Neural crest cell (in vitro differentiated cells): ENCODE results near the gene IKZF2. TPM values are rescaled to one million over a fixed set of nuclear protein-coding genes. Genes with fewer than 3 reads are reported as not detected.

Source experiments
- DNase-seq: peaks from one replicate; pipeline ENCODE4 v3.0.0; 2021; ENCODE audit warnings: low read depth, mixed read lengths, low spot score
- H3K27ac Mint-ChIP-seq: one replicate; pipeline ENCODE4 v1.8.0; 2021; ENCODE audit warnings: mild to moderate bottlenecking, mixed read lengths; ENCODE audit not compliant: unreplicated experiment
- H3K27me3 Mint-ChIP-seq: 2 replicates; pipeline ENCODE4 v1.8.0; 2021; ENCODE audit warnings: low read depth, mild to moderate bottlenecking, mixed read lengths
- H3K36me3 Mint-ChIP-seq: 2 replicates; pipeline ENCODE4 v1.8.0; 2021; ENCODE audit warnings: low read depth, mild to moderate bottlenecking, mixed read lengths
- H3K4me1 Mint-ChIP-seq: 2 replicates; pipeline ENCODE4 v1.8.0; 2021; ENCODE audit warnings: mixed read lengths
- H3K4me3 Mint-ChIP-seq: one replicate; pipeline ENCODE4 v1.8.0; 2021; ENCODE audit warnings: mild to moderate bottlenecking, mixed read lengths
- H3K9me3 Mint-ChIP-seq: 2 replicates; pipeline ENCODE4 v1.8.0; 2021; ENCODE audit warnings: mixed read lengths
- CTCF ChIP-seq: fragments of 200-600 bp; sonication (generic); conservative IDR thresholded peaks from 2 replicates; pipeline ENCODE4 v1.5.0; 2021; ENCODE audit warnings: antibody characterized with exemption, mild to moderate bottlenecking
- total RNA-seq: library from RNA; stranded (reverse); gene quantifications from 2 replicates; pipeline ENCODE4 v1.2.1, GENCODE V29; 2021

Gene IKZF2
- total RNA-seq, 1 donor from 2014 or later: 7.3 TPM

GRCh38 chr2:212959471-212960117, 191.8 kb downstream of the IKZF2 start:
- H3K27me3 Mint-ChIP-seq: no peaks in the 10 kb centered on the region
- no peaks in the 10 kb centered on the region for H3K4me1 Mint-ChIP-seq
- no peaks in the 10 kb centered on the region for H3K36me3 Mint-ChIP-seq
- no peaks in the 10 kb centered on the region for H3K9me3 Mint-ChIP-seq
- H3K27ac Mint-ChIP-seq: no peak overlapping the region
- DNase-seq: no peak
- no peak overlapping the region for H3K4me3 Mint-ChIP-seq
- TF ChIP-seq CTCF: no peak

GRCh38 chr2:212958757-212959295, 192.6 kb downstream of the IKZF2 start:
- H3K36me3 Mint-ChIP-seq: no peaks in the 10 kb centered on the region
- no peak overlapping the region for H3K27ac Mint-ChIP-seq
- H3K27me3 Mint-ChIP-seq: no peaks in the 10 kb centered on the region
- no peak for DNase-seq
- no peak overlapping the region for H3K4me3 Mint-ChIP-seq
- TF ChIP-seq CTCF: no peak
- H3K4me1 Mint-ChIP-seq: no peaks in the 10 kb centered on the region
- H3K9me3 Mint-ChIP-seq: peaks cover 3% of the 10 kb centered on the region

DNA sequence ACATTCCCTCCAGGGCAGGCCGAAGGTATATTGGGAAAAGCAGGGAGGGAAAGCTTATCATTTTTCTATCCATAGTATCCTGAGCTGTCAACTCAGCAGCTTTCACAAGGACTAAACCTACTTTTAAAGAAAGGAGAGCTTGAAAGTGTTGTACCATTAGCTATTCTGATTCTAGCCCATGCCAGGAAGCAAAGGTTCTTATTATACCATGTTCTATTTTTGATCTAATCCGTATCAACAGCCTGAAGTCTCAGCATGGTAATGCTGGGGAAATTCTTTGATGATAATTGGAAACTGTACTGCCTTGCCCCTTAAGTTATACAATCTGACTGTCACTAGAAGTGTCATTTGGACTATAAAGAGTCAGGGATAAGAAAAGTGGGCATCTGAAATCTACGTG, 193.3 kb downstream of the IKZF2 start:
- Mint-ChIP-seq H3K36me3 (no peaks in the 10 kb centered on the region), H3K27me3 (no peaks in the 10 kb centered on the region), H3K27ac (no peak overlapping the region), H3K9me3 (peaks cover 3% of the 10 kb centered on the region), H3K4me1 (no peaks in the 10 kb centered on the region), H3K4me3 (no peak overlapping the region)
- DNase-seq: no peak
- TF ChIP-seq CTCF: no peak

DNA sequence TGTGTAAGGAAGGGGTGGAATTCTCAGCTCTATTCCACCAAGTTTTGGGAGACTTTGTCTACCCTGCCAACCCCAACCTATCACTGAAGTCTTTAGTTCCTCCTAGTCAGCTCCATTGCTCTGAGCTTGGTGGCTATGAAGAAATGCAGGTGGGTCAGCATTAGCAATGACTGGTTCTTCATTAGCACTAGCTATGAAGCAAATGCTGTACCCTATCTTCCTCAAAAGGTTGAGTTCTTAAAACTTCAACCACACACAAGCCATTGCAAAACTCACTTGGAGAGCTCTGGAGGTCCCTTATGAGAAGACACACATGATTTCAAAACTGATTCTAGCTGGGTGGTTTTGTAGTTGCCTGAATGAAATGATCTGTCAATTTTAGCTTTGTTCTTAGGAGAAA, 193.8 kb downstream of the IKZF2 start:
- H3K4me3 Mint-ChIP-seq: no peak overlapping the region
- H3K36me3 Mint-ChIP-seq: no peaks in the 10 kb centered on the region
- DNase-seq: no peak
- H3K4me1 Mint-ChIP-seq: no peaks in the 10 kb centered on the region
- no peak for TF ChIP-seq CTCF
- H3K27ac Mint-ChIP-seq: no peak overlapping the region
- no peaks in the 10 kb centered on the region for H3K27me3 Mint-ChIP-seq
- peaks cover 3% of the 10 kb centered on the region for H3K9me3 Mint-ChIP-seq

GRCh38 chr2:212956665-212957607, 194.5 kb downstream of the IKZF2 start:
- Mint-ChIP-seq H3K9me3 (peaks cover 3% of the 10 kb centered on the region), H3K4me1 (no peaks in the 10 kb centered on the region), H3K4me3 (no peak overlapping the region), H3K27me3 (no peaks in the 10 kb centered on the region), H3K36me3 (no peaks in the 10 kb centered on the region), H3K27ac (no peak overlapping the region)
- no peak for DNase-seq
- TF ChIP-seq CTCF: no peak
